GM12878 (cell line): ENCODE data around the gene DDTL.

Source experiments
- CHD2 ChIP-seq: IDR thresholded peaks from 2 replicates; pipeline ENCODE4 v1.6.1; 2011; ENCODE audit warnings: low read depth, low read length, improper control_type of control experiment, borderline replicate concordance
- CTCF ChIP-seq, 3 experiments: IDR thresholded peaks in 2 of 3; conservative IDR thresholded peaks in 1 of 3; 2 replicates each; pipeline ENCODE4 v1.5.1; 2011; ENCODE audit warnings: low read depth in 3 of 3, low read length in 3 of 3, mild to moderate bottlenecking in 3 of 3, control low read depth in 2 of 3, moderate library complexity in 2 of 3, inconsistent platforms in 1 of 3, mixed read lengths in 1 of 3; ENCODE audit not compliant: control insufficient read depth in 2 of 3, insufficient read depth in 1 of 3; ENCODE audit errors: extremely low read depth in 1 of 3
- POLR2AphosphoS5 ChIP-seq: IDR thresholded peaks from 2 replicates; pipeline ENCODE4 v1.6.1; 2011; ENCODE audit warnings: mild to moderate bottlenecking, low read length, inconsistent platforms

DNA sequence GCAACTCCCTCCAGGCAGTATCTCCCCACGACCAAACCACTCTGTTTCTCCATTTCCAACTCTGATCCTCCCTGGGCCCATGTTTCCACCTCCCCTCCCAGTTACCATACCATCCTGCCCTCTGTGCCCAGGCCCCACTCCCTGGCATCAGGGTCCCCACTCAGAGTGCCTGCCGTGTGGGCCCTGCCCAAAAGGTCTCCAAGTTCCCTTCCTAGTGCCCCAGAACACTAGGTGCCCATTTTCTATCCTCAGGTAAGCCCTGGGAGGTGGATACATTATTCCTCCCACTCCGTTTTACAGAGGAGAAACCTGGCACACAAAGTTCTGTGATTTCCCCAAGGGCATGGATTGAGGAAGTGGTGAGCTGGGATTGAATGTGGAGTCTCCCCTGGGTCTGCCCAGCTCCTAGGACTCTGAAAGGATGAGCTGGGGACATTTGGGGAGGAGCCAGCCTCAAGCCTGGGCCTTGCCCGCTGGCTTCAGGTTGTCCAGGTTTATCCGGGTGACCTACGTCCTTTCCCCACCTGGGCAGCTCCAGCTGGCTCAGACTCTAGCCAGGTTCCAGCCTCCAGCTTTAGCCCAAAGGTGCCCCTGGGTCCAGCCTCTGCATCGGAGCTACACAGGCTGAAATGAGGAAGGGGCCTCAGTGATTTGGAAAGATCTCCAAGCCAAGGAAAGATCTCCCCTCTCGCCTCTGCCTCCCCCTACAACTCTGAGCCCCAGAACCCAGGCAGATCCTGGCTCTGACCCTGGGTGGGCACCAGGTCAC lies 40.7 kb downstream of the DDTL start:
- no peak for TF ChIP-seq CHD2
- no peak for TF ChIP-seq CTCF (IDR thresholded peaks at IDR 0.05 in 2 of 3, conservative IDR thresholded peaks at IDR 0.05 in 1 of 3; ENCODE audit: control insufficient read depth in 2 of 3, extremely low read depth in 1 of 3, insufficient read depth in 1 of 3, low read depth in 3 of 3, low read length in 3 of 3)
- no peak for TF ChIP-seq POLR2AphosphoS5
